Left kidney (tissue), 2 donors: ENCODE measurements around the gene SLC9A9. TPM values are rescaled to one million over a fixed set of nuclear protein-coding genes. Genes with fewer than 3 reads are reported as not detected.

Source experiments
- DNase-seq: peaks from one replicate; pipeline ENCODE4 v3.0.0-alpha.2; 2013
- polyA plus RNA-seq: library from polyadenylated mRNA; unstranded; fragments of 120-200 nt; gene quantifications from one replicate; pipeline ENCODE4 v1.2.1, GENCODE V29; 2013; ENCODE audit not compliant: insufficient read length

The SLC9A9 gene
- polyA plus RNA-seq, 1 donor: 5.9 TPM

GRCh38 chr3:143315766-143316165 lies 532.5 kb downstream of the SLC9A9 start:
- DNase-seq: no peak

DNA sequence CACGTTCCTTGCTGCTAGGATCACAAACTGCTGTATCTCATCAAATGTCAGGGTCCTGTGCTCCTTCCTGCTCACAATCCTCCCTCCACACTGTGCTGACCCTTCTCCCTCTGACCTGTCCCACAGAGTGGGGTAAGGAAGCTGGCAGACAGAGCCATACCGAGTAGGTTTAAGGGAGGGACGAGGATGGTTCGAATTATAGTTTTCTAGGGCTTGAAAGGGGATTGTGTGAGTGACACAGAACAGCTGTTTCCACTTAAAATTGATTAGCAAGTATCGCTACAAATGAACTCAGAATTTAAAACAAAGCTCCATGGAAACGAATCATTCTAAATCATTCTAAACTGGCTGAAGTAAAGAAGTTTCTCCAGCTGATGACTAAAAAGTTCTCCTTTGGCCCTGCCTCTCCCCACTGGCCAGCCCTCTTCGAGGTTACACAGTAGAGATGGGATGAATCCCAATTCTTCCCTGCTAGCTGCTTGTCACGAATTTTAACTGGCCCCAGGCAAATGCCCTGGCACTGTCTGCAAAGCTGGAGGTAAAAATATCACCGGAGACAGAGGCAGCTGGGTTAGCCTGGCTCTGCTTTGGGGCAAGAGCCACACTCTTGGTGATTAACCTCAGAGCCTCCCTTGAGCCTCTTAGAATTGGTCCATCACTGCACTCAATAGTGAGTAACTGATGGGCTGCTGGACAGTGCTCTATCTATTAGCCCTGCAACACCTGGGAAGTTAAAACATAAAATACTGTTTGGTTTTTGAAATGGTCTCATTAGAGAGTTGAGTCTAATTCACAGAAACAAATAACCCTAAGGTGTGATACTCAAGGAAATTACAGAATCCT lies 533.8 kb downstream of the SLC9A9 start:
- no peak for DNase-seq

DNA sequence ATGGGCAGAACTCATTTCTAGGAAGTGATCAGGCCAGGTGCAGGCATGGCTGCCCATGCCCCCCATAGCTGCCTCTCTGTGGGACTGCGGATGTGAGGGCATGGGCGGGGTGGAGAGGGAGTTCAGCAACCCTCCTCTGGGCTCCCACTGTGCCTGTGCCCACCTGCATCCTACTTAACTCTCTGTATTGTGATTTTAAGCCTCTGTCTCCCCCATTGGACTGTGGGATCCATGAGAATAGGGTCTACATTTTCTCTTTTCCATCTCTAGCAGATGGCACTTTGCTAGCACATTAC lies 534.4 kb downstream of the SLC9A9 start:
- no peak for DNase-seq

DNA sequence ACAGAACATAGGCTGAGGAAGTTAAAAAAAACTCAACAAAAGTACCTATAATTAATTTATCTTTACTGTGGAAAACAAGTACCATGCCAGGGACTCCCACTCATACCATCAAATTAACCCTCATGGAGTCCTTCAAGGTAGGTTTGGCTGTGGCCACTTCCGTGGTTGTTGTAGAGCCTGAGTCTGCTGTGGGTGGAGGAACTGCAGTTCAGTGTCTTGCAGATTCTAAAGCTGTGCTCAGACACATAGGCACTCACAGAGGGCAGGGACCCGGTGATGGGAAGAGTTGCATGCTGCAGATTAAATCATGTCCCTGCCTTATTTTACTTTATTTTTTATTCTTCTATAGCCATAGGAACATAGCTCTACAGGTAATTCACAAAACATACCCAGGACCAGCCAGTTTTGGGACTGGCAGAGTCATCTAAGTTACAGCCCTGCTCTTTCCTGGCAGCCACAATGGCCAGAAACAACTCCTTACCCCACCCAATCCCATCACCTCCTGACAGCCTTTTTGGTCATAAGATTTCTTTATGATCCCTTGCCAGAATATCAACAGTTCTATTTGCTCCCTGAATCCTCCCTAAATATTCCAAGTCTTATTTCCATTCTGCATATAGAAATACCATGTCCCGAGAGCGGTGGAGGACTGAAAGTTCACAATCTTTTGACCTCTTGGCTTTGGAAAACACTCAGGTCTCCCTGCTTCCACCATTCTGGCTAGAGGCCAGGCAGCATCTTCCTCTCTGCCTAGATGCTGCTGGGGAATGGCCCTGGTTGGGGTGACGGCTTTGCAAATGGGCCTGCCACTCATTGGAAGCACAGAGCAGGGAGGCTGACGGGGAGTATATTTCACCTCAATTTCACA lies 535.0 kb downstream of the SLC9A9 start:
- DNase-seq: no peak

GRCh38 chr3:143311096-143311495 lies 537.2 kb downstream of the SLC9A9 start:
- DNase-seq: no peak

DNA sequence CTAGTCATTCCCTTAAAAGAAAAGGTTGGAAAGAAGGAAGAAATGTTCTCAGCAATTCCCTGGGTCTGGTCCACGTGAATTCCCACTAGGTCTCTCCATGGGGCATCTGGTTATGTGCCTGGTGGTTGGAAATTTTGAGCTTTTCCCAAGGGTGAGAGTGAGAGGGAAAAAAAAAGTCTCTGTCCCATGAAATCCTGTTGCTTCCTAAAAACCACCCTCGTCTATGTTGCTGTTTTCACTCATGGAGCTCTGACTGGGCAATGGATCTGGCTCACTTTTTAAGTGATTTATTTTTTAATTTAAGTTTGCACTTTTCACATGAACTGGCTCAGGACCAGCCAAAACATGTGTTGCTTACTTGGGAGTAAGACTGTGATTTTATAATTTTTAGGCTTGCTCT lies 538.6 kb downstream of the SLC9A9 start:
- DNase-seq: no peak

GRCh38 chr3:143307613-143308183 lies 540.6 kb downstream of the SLC9A9 start:
- DNase-seq: no peak

- DNase-seq: no peak
Measured at GRCh38 chr3:143306407-143306806, 541.9 kb downstream of the SLC9A9 start.

DNA sequence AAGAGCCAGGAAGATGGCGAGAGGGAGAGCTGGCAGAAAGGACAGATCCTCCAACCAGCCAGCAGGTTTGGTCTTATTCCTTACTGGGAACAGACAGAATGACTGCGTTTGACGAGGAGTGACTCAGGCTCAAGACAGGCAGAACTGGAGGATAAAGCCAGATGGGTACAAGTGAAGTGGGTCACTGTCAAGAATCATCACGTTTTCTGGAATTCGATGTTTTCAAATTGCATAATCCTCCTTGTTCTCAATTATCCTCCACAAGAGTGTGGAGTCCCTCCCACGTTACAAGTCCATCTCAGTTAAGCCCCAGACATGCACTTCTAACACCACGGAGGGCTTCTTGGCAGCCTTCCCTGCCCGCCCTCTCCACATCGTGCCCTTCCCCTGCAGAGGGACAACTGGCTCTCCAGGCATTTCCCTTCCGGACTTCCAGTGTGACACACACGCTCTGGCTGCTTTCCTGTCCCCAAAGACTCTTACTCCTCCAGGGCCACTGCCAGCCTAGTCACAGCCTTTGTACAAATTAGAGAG lies 545.6 kb downstream of the SLC9A9 start:
- DNase-seq: peak; percentile 55

GRCh38 chr3:143301031-143301901 lies 547.0 kb downstream of the SLC9A9 start:
- no peak for DNase-seq

GRCh38 chr3:143298886-143299535 lies 549.3 kb downstream of the SLC9A9 start:
- no peak for DNase-seq

DNA sequence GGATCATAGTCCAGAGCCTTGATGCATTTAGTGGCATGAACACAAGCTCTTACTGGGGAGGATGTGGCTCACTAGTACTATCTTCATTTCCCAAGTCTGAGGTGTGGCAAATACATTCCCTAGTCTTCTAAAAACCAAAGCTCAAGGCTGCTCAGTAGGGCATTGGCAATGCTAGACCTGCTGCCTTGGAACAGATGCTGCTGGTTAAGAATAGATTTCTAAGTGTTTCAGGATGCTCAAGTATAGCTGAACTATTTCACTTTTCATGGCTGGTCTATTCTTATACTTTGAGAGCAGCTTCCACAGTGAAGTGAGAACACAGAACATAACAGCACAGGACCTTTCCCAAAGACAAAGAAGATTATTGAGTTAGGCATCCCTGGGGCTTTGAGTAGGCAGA lies 549.9 kb downstream of the SLC9A9 start:
- DNase-seq: no peak

GRCh38 chr3:143295201-143296080 lies 552.8 kb downstream of the SLC9A9 start:
- no peak for DNase-seq

DNA sequence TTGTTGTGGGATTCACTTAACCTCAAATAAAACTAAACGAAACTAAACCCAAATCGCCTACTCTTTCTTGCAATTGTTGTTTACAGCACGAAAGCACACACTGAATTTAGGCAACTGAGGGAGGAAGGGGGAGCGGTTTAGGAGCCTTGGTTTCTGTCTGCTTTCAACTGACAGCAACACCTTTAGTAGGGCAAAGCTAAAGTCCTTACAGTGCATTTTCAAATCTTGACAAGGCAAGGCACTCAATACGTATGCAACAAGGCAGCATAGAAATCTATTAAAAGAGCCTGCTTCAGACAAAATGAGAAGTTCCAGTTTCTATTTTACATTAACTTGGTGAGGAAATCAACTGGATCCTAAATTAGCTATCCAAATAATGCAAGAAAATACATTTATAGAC lies 554.1 kb downstream of the SLC9A9 start:
- DNase-seq: no peak

DNA sequence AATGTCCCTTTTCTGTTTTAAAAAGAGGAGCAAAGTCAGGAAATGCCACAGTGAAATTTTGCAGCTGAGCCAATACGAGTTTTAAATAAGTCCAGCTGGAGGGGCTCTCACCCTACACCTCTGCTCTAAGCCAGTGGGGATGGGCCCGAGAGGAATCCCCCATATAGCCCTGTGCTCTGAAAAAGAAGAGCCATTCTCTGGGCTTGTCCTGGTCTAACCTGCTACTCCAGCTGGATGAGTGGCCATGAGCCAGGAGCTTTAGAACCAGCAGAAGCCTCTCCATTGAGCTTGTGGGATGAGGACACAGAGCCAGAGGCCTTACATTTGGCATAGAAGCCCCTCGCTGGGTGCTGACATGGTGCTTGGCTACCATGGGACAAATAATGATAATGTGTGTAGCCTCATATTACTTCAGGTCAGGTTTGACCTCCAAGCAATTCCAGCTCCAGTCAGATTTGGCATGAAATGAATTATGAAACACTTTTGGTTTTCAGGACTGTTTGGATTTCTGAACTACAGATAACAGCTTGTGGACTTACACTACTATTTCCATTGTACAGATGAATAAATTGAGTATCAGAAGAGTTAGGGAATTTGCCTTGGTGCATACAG lies 556.3 kb downstream of the SLC9A9 start:
- no peak for DNase-seq

DNA sequence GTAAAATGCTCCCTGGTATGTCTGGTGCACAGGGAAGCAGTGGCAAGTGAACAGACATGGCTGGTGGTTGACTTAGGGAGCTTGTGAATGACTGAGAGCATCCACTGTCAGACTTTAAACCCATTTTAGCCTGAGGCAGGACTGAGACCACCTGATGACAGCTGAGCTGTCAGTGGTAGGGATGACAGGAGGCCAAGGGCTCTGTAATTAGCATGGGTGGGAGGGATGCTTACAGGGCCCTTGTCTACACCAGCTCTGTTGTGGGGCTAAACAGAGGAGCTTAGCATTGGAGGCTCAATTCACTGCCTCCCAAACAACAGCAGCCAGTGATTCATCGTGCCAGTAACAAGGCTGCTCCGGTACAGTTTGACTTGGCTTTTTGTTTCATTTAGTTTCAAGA lies 559.3 kb downstream of the SLC9A9 start:
- no peak for DNase-seq

GRCh38 chr3:143287403-143287802 lies 560.9 kb downstream of the SLC9A9 start:
- no peak for DNase-seq

DNA sequence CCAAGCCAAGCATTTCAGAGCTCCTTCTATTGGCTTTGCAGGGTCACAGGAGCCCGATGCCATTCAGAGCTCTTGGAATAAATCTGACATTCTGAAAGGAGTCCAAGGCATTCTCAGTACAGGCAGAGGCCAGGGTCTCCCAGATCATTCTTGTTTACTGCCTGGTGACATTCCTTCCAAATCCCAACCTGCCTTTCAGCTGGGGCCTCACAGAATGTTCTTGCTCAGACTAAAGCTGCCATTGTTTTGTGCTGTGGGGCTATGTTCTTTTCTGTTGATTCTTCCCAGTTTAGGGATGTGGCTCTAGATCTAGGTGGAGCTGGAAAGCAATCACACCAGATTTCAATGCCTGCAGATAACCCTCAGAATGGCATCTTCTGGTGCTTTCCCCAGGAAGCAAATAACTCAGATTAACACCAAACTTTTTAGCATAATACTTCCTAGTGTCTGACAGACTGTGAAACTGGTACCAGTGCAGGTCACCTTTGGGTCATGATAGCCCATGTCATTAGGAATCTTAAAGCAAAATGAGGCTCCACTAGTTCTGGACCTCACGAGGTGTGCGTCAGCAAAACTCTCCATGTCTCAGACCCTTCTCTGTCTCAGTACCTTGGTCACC lies 561.8 kb downstream of the SLC9A9 start:
- no peak for DNase-seq

DNA sequence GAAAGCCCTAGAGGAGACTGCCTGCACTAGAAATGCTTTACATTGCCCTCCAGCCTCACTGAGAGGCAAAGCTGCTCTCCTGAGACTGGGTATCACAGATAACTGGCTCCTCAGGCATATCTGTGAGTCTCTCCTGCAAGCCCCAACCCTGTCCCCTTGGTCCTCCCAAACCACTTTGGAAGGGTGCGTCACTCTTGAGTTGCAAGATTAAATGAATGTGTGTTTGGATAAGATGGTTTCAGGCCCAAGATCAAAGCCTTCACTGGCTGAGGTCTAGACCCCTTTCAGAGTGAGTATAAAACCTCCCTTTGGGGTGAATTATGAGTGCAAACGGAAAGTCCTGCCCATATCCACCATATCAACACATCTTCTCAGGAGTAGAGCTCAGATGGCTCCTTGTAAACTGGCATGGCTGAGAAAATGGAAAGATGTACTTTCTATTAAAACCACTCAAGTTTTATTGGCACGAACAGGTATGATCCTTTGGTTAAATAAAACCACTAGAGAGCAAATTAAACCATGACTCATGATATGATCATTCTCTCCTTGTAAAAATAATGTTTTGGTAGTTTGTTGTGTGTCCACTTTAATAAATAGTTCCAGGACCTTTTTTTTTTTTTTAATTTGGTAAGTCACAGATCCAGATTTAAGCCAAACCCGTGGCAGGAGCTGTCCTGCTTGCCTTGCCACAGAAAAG lies 564.7 kb downstream of the SLC9A9 start:
- DNase-seq: no peak
